ENCODE measurements around the gene SORCS2. TPM values are rescaled to one million over a fixed set of nuclear protein-coding genes. Genes with fewer than 3 reads are reported as not detected.
A peak's percentile ranks its signal among the peaks of the same experiment; 100 is the strongest.

SORCS2 gene
- total and polyA plus RNA-seq, 4 donors: 0.05 to 8.4 (median 1.8) TPM

DNA sequence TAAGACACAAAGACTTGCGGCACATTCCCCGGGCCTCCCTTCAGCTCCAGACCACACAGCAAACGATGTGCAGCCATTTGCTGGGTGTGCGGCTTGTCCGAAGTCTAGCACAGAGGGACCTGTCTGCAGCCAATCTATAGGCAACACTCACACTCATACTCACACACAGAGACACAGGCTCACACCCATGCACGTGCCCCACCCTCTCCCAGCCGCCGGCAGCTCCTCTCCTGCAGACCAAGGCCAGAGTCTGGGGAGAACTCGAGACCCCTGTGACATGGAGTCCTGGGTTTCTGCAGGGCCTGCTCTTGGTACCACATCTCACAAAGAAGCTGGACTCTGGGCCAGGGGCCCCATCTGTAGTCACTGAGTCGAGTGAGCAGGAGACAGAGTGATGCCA lies 487.8 kb downstream of the SORCS2 start:
- DNase-seq (peak in 1 of 2 donors; percentile 47), ATAC-seq (ENCODE audit: low FRiP score) (no peak)
- peaks cover 17% of the 10 kb centered on the region for H3K9me3 ChIP-seq (ENCODE audit: control insufficient read depth, low read length)
- no peaks in the 10 kb centered on the region for H3K4me1 ChIP-seq (ENCODE audit: control insufficient read depth in 1 of 2, insufficient read depth in 2 of 2, low read length in 2 of 2)
- no peaks in the 10 kb centered on the region for H3K36me3 ChIP-seq (ENCODE audit: control insufficient read depth in 1 of 2, insufficient read depth in 2 of 2, low read length in 1 of 2)
- H3K4me3 ChIP-seq (ENCODE audit: low read length in 2 of 2): no peak overlapping the region
- no peak overlapping the region for H3K27ac ChIP-seq (ENCODE audit: low read depth in 1 of 2, low read length in 2 of 2)
- H3K27me3 ChIP-seq (ENCODE audit: control insufficient read depth in 1 of 2, insufficient read depth in 2 of 2, low read length in 1 of 2): no peaks in the 10 kb centered on the region
- intact Hi-C loops (cut with DNase I): no loop called here
- 66 to 91% methylated on average over 10 of the region's 10 CpGs for WGBS, 2 donors

DNA sequence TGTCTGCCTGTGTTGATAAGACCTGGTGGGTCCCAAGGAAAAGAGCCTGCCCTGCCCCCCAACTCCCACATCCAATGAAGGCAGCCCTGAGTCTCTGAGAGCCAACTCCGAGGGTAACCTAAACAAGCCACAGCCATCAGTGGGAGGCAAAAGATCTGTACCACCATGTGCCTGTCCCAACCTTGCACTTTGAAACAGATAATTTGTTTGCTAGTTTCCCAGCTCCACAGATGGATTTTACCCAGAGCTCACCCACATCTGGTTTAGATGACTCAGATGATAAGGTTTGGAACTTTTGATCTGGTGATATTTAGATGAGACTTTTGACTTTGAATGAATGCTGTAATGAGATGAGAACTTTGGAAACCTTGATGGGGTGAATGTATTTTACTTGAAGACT lies 488.4 kb downstream of the SORCS2 start:
- DNase-seq (no peak), ATAC-seq (ENCODE audit: low FRiP score) (no peak)
- Histone ChIP-seq H3K4me3 (ENCODE audit: low read length in 2 of 2) (no peak overlapping the region), H3K27me3 (ENCODE audit: control insufficient read depth in 1 of 2, insufficient read depth in 2 of 2, low read length in 1 of 2) (no peaks in the 10 kb centered on the region), H3K27ac (ENCODE audit: low read depth in 1 of 2, low read length in 2 of 2) (no peak overlapping the region), H3K9me3 (ENCODE audit: control insufficient read depth, low read length) (peaks cover 17% of the 10 kb centered on the region), H3K36me3 (ENCODE audit: control insufficient read depth in 1 of 2, insufficient read depth in 2 of 2, low read length in 1 of 2) (no peaks in the 10 kb centered on the region), H3K4me1 (ENCODE audit: control insufficient read depth in 1 of 2, insufficient read depth in 2 of 2, low read length in 2 of 2) (no peaks in the 10 kb centered on the region)
- WGBS, 2 donors: 87 to 95% methylated on average over 1 of the region's 1 CpG
- intact Hi-C loops (cut with DNase I): no loop called here

DNA sequence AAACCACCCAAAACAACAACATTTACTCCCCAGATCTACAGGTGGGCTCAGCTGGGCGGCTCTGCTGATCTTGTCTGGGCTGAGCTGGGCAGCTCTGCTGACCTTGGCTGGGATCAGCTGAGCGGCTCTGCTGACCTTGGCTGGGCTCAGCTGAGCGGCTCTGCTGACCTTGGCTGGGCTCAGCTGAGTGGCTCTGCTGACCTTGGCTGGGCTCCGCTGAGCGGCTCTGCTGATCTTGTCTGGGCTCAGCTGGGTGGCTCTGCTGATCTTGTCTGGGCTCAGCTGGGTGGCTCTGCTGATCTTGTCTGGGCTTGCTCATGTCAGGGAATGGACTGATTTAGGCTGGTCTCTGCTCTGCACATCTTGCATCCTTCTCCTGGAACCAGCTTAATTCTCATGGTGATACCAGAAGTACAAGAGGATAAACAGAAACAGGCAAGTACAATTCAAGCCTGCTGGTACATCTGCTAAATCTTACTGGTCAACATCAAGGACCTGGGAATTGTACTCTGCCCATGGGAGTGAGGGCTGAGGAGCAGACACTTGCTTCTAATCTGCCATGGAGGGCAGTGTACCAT lies 490.9 kb downstream of the SORCS2 start:
- no peak for DNase-seq
- ATAC-seq (ENCODE audit: low FRiP score): no peak
- Histone ChIP-seq H3K4me3 (ENCODE audit: low read length in 2 of 2) (no peak overlapping the region), H3K9me3 (ENCODE audit: control insufficient read depth, low read length) (peaks cover 17% of the 10 kb centered on the region), H3K27me3 (ENCODE audit: control insufficient read depth in 1 of 2, insufficient read depth in 2 of 2, low read length in 1 of 2) (no peaks in the 10 kb centered on the region), H3K27ac (ENCODE audit: low read depth in 1 of 2, low read length in 2 of 2) (no peak overlapping the region), H3K36me3 (ENCODE audit: control insufficient read depth in 1 of 2, insufficient read depth in 2 of 2, low read length in 1 of 2) (no peaks in the 10 kb centered on the region), H3K4me1 (ENCODE audit: control insufficient read depth in 1 of 2, insufficient read depth in 2 of 2, low read length in 2 of 2) (no peaks in the 10 kb centered on the region)
- intact Hi-C loops (cut with DNase I): no loop called here
- WGBS, 2 donors: 68 to 94% methylated on average over 5 of the region's 5 CpGs

DNA sequence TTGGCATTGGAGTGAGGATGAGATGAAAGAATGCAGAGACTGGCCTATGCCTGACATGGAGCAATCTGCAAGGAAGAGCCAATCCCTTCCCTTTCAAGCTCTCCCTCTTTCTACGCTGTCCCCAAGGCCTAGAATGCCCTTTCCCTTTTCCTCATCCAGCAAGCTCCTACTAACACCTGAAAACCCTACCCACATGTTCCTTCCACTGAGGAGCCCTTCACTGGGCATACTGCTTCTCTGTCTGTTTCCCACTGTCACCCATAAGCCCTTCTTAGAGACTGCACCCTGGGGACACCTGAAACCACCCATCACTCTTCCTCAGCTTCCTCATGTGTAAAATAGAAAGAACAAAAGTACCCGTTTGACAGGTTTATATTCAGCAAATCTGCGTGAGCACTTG lies 492.0 kb downstream of the SORCS2 start:
- 92 to 93% methylated on average over 3 of the region's 3 CpGs for WGBS, 2 donors
- H3K4me3 ChIP-seq (ENCODE audit: low read length in 2 of 2): no peak overlapping the region
- H3K27ac ChIP-seq (ENCODE audit: low read depth in 1 of 2, low read length in 2 of 2): no peak overlapping the region
- no peak for DNase-seq
- peaks cover 17% of the 10 kb centered on the region for H3K9me3 ChIP-seq (ENCODE audit: control insufficient read depth, low read length)
- intact Hi-C loops (cut with DNase I): no loop called here
- H3K27me3 ChIP-seq (ENCODE audit: control insufficient read depth in 1 of 2, insufficient read depth in 2 of 2, low read length in 1 of 2): no peaks in the 10 kb centered on the region
- H3K4me1 ChIP-seq (ENCODE audit: control insufficient read depth in 1 of 2, insufficient read depth in 2 of 2, low read length in 2 of 2): no peaks in the 10 kb centered on the region
- ATAC-seq (ENCODE audit: low FRiP score): no peak
- no peaks in the 10 kb centered on the region for H3K36me3 ChIP-seq (ENCODE audit: control insufficient read depth in 1 of 2, insufficient read depth in 2 of 2, low read length in 1 of 2)

DNA sequence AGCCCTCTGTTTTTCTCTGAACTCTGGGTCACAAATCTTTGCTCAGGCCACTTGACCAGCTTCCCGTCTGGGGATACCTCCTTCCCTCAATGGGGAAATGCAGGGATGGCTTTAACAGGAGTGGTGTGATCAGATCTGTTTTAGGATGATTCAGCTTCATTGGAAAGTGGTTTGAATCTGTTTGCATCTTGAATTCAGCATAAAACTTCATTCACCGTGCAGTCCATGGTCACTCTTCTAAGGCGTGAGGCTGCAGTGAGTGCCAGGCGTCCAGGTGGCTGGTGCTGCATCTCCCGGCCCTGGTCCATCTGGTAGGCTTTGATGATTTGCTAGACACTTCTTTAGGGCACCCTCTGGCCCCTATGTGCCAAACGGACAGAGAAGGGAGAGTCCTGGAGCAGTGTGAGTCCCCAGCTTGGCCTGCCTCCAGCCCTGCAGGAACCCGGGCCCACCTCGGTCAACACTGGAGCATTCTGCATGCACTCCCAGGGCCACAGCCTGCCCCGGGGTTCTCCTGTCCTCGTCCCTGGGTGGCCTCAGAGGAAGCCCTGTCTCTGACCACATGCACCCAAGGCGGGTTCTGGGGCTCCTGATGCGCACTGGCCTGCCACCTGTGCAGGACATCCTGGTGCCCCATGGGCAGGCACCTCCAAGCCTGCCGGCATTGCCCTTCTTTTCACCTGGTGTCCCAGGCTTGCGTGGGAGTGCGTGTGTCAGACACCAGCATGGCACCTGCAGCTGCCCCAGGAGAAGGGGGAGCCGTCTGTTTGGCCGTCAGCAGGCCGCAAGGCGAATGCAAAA lies 493.9 kb downstream of the SORCS2 start:
- Histone ChIP-seq H3K4me1 (ENCODE audit: control insufficient read depth in 1 of 2, insufficient read depth in 2 of 2, low read length in 2 of 2) (no peaks in the 10 kb centered on the region), H3K4me3 (ENCODE audit: low read length in 2 of 2) (no peak overlapping the region), H3K36me3 (ENCODE audit: control insufficient read depth in 1 of 2, insufficient read depth in 2 of 2, low read length in 1 of 2) (no peaks in the 10 kb centered on the region), H3K27me3 (ENCODE audit: control insufficient read depth in 1 of 2, insufficient read depth in 2 of 2, low read length in 1 of 2) (no peaks in the 10 kb centered on the region), H3K27ac (ENCODE audit: low read depth in 1 of 2, low read length in 2 of 2) (no peak overlapping the region), H3K9me3 (ENCODE audit: control insufficient read depth, low read length) (peaks cover 13% of the 10 kb centered on the region)
- 92% methylated on average over 19 of the region's 19 CpGs for WGBS, 2 donors
- DNase-seq: no peak
- intact Hi-C loops (cut with DNase I): no loop called here
- no peak for ATAC-seq (ENCODE audit: low FRiP score)

DNA sequence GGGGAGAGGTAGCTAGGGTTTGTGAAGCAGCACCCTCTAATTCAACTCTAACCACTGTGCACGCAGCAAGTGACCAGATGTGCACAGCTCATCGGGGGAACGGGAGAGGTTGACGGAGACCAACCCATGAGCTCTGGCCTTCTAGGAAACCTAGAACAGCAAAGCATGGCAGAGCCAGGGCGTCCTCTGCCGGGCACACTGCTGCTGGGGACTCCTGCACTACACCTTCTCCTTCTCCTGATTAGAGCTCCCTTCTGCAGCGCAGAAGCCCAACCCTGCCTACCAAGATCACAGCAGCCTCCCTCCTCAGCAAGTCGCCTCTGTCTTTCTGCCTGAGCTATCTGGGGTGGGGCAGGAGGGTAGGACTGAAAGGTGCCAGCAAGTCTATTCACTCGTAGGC lies 494.7 kb downstream of the SORCS2 start:
- H3K27me3 ChIP-seq (ENCODE audit: control insufficient read depth in 1 of 2, insufficient read depth in 2 of 2, low read length in 1 of 2): no peaks in the 10 kb centered on the region
- ATAC-seq (ENCODE audit: low FRiP score) (no peak), DNase-seq (no peak)
- intact Hi-C loops (cut with DNase I): no loop called here
- H3K27ac ChIP-seq (ENCODE audit: low read depth in 1 of 2, low read length in 2 of 2): no peak overlapping the region
- 94 to 97% methylated on average over 9 of the region's 9 CpGs for WGBS, 2 donors
- no peaks in the 10 kb centered on the region for H3K4me1 ChIP-seq (ENCODE audit: control insufficient read depth in 1 of 2, insufficient read depth in 2 of 2, low read length in 2 of 2)
- no peaks in the 10 kb centered on the region for H3K36me3 ChIP-seq (ENCODE audit: control insufficient read depth in 1 of 2, insufficient read depth in 2 of 2, low read length in 1 of 2)
- peaks cover 8% of the 10 kb centered on the region for H3K9me3 ChIP-seq (ENCODE audit: control insufficient read depth, low read length)
- no peak overlapping the region for H3K4me3 ChIP-seq (ENCODE audit: low read length in 2 of 2)

DNA sequence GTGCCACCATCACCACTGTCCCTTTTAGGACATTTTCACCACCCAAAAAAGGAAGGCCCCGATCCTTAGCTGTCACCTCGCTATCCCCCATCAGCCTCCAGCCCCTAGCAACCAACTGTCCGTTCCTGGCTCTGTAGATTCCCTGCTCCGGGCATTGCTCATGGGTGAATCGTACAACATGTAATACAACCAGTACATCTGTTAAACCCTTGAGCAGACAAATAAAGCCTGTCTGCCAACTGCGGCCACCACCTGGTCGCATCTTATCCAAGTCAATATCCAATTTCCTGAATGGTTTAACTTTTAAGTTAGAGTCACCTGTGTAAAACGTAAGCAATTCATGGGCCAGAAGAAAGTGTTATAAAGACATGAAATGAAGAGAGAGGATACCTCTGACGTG lies 495.5 kb downstream of the SORCS2 start:
- H3K9me3 ChIP-seq (ENCODE audit: control insufficient read depth, low read length): peaks cover 3% of the 10 kb centered on the region
- H3K4me3 ChIP-seq (ENCODE audit: low read length in 2 of 2): no peak overlapping the region
- H3K27me3 ChIP-seq (ENCODE audit: control insufficient read depth in 1 of 2, insufficient read depth in 2 of 2, low read length in 1 of 2): no peaks in the 10 kb centered on the region
- H3K4me1 ChIP-seq (ENCODE audit: control insufficient read depth in 1 of 2, insufficient read depth in 2 of 2, low read length in 2 of 2): no peaks in the 10 kb centered on the region
- ATAC-seq (ENCODE audit: low FRiP score) (no peak), DNase-seq (no peak)
- no peaks in the 10 kb centered on the region for H3K36me3 ChIP-seq (ENCODE audit: control insufficient read depth in 1 of 2, insufficient read depth in 2 of 2, low read length in 1 of 2)
- intact Hi-C loops (cut with DNase I): no loop called here
- H3K27ac ChIP-seq (ENCODE audit: low read depth in 1 of 2, low read length in 2 of 2): no peak overlapping the region
- WGBS, 2 donors: 94% methylated on average over 9 of the region's 9 CpGs

DNA sequence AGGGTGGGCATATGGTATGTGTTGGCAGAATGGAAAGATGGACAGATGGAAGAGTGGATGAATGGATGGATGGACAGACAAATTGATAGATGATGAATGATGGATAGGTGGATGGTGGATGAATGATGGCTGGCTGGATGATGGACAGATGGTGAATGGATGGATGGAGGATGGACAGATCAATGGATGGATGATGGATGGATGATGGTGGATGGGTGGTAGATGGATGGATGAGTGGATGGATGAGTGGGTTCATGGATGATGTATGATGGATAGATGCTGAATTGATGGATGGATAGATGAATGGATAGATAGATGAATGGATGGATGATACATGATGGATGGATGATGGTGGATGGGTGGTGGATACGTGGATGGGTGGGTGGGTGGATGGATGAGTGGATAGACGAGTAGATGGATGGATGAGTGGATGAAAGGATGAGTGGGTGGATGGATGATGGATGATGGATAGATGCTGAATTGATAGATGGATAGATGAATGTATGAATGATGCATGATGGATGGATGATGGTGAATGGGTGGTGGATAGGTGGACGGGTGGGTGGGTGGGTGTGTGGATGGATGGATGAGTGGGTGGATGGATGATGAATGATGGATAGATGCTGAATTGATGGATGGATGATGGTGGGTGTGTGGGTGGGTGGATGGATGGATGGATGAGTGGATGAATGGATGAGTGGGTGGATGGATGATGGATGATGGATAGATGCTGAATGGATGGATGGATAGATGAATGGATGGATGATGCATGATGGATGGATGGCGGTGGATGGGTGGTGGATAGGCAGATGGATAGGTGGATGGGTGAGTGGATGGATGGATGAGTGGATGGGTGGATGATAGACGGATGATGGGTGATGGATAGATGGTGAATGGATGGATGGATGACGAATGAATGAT lies 497.7 kb downstream of the SORCS2 start:
- ATAC-seq (ENCODE audit: low FRiP score) (no peak), DNase-seq (no peak)
- H3K4me1 ChIP-seq (ENCODE audit: control insufficient read depth in 1 of 2, insufficient read depth in 2 of 2, low read length in 2 of 2): no peaks in the 10 kb centered on the region
- no peak overlapping the region for H3K4me3 ChIP-seq (ENCODE audit: low read length in 2 of 2)
- no peaks in the 10 kb centered on the region for H3K36me3 ChIP-seq (ENCODE audit: control insufficient read depth in 1 of 2, insufficient read depth in 2 of 2, low read length in 1 of 2)
- intact Hi-C loops (cut with DNase I): no loop called here
- H3K9me3 ChIP-seq (ENCODE audit: control insufficient read depth, low read length): no peaks in the 10 kb centered on the region
- no peak overlapping the region for H3K27ac ChIP-seq (ENCODE audit: low read depth in 1 of 2, low read length in 2 of 2)
- no peaks in the 10 kb centered on the region for H3K27me3 ChIP-seq (ENCODE audit: control insufficient read depth in 1 of 2, insufficient read depth in 2 of 2, low read length in 1 of 2)
- WGBS, 2 donors: 89 to 91% methylated on average over 6 of the region's 6 CpGs

Data from aorta (tissue), 5 donors.